ENCODE results near the gene GTF3C4.

Gene GTF3C4

GRCh38 chr9:132728071-132728470, 57.8 kb downstream of the GTF3C4 start:
- Histone ChIP-seq H3K27me3 (ENCODE audit: low read length) (no peaks in the 10 kb centered on the region), H3K9me2 (replicated peaks; ENCODE audit: insufficient read depth, low read length) (no peaks in the 10 kb centered on the region), H3K9me3 (ENCODE audit: insufficient read depth, low read length) (no peaks in the 10 kb centered on the region), H3K36me3 (ENCODE audit: low read length) (no peaks in the 10 kb centered on the region), H3K4me2 (ENCODE audit: low read depth, low read length, poor library complexity, severe bottlenecking) (no peak overlapping the region), H3K4me3 (ENCODE audit: insufficient read depth, low read length, poor library complexity, severe bottlenecking) (no peak overlapping the region), H2AFZ (ENCODE audit: low read depth, low read length, severe bottlenecking) (no peak overlapping the region), H3K79me2 (ENCODE audit: insufficient read depth, low read length) (no peaks in the 10 kb centered on the region), H3K9ac (ENCODE audit: low read length) (no peak overlapping the region), H4K20me1 (ENCODE audit: low read depth, low read length) (no peaks in the 10 kb centered on the region), H3K27ac (ENCODE audit: low read depth, low read length) (no peak overlapping the region), H3F3A (ENCODE audit: insufficient read depth) (no peaks in the 10 kb centered on the region)
- TF ChIP-seq EZH2phosphoT487 (conservative IDR thresholded peaks at IDR 0.05; ENCODE audit: low read length) (no peak), CTCF (IDR thresholded peaks at IDR 0.05; ENCODE audit: insufficient read depth, low read length, poor library complexity, severe bottlenecking) (no peak)

DNA sequence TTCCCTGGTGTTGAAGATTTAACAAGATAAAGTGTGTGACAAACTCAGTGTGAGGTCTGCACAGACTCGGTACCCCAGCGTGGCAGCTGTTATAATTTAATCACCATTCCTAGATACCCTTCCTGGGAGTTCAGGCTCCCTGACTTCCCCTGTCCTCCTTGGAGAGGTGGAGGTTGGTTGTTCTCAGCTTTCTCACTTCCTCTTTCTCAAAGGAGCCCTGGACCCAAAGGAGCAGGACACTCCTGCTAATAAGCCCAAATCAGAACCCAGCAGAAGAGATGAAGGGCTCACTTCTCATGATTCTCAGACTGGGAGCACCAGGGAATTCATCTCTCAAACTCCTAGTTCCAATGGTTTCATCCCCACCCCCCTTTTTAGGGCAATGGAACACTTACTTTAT, 58.2 kb downstream of the GTF3C4 start:
- Histone ChIP-seq H3K9ac (ENCODE audit: low read length) (no peak overlapping the region), H3K36me3 (ENCODE audit: low read length) (no peaks in the 10 kb centered on the region), H3K27ac (ENCODE audit: low read depth, low read length) (no peak overlapping the region), H4K20me1 (ENCODE audit: low read depth, low read length) (no peaks in the 10 kb centered on the region), H3K27me3 (ENCODE audit: low read length) (no peaks in the 10 kb centered on the region), H3K9me3 (ENCODE audit: insufficient read depth, low read length) (no peaks in the 10 kb centered on the region), H3K4me3 (ENCODE audit: insufficient read depth, low read length, poor library complexity, severe bottlenecking) (no peak overlapping the region), H3F3A (ENCODE audit: insufficient read depth) (no peaks in the 10 kb centered on the region), H3K4me2 (ENCODE audit: low read depth, low read length, poor library complexity, severe bottlenecking) (no peak overlapping the region), H3K79me2 (ENCODE audit: insufficient read depth, low read length) (no peaks in the 10 kb centered on the region), H3K9me2 (replicated peaks; ENCODE audit: insufficient read depth, low read length) (no peaks in the 10 kb centered on the region), H2AFZ (ENCODE audit: low read depth, low read length, severe bottlenecking) (no peak overlapping the region)
- TF ChIP-seq CTCF (IDR thresholded peaks at IDR 0.05; ENCODE audit: insufficient read depth, low read length, poor library complexity, severe bottlenecking) (no peak), EZH2phosphoT487 (conservative IDR thresholded peaks at IDR 0.05; ENCODE audit: low read length) (no peak)

- H4K20me1 ChIP-seq (ENCODE audit: low read depth, low read length) = no peaks in the 10 kb centered on the region
- no peak overlapping the region for H2AFZ ChIP-seq (ENCODE audit: low read depth, low read length, severe bottlenecking)
- H3K36me3 ChIP-seq (ENCODE audit: low read length) = no peaks in the 10 kb centered on the region
- no peaks in the 10 kb centered on the region for H3F3A ChIP-seq (ENCODE audit: insufficient read depth)
- no peaks in the 10 kb centered on the region for H3K9me3 ChIP-seq (ENCODE audit: insufficient read depth, low read length)
- no peaks in the 10 kb centered on the region for H3K9me2 ChIP-seq (replicated peaks; ENCODE audit: insufficient read depth, low read length)
- H3K4me2 ChIP-seq (ENCODE audit: low read depth, low read length, poor library complexity, severe bottlenecking) = no peak overlapping the region
- TF ChIP-seq CTCF (IDR thresholded peaks at IDR 0.05; ENCODE audit: insufficient read depth, low read length, poor library complexity, severe bottlenecking) (no peak), EZH2phosphoT487 (conservative IDR thresholded peaks at IDR 0.05; ENCODE audit: low read length) (no peak)
- H3K4me3 ChIP-seq (ENCODE audit: insufficient read depth, low read length, poor library complexity, severe bottlenecking) = no peak overlapping the region
- H3K27ac ChIP-seq (ENCODE audit: low read depth, low read length) = no peak overlapping the region
- H3K79me2 ChIP-seq (ENCODE audit: insufficient read depth, low read length) = no peaks in the 10 kb centered on the region
- H3K27me3 ChIP-seq (ENCODE audit: low read length) = no peaks in the 10 kb centered on the region
- no peak overlapping the region for H3K9ac ChIP-seq (ENCODE audit: low read length)
Measured at GRCh38 chr9:132729235-132729890, 59.1 kb downstream of the GTF3C4 start.

All from SU-DHL-6 (cell line).